HuH-7 (cell line): ENCODE results near the gene ITGA2B.
"Not testable (repeated sequence)": the region's sequence is repeated elsewhere in the genome, so short reads cannot be mapped to it uniquely, and the experiment has no call there.

Source experiments
- DNase-seq: peaks from one replicate; pipeline ENCODE4 v3.0.0; 2011; ENCODE audit warnings: low spot score

The ITGA2B gene

DNA sequence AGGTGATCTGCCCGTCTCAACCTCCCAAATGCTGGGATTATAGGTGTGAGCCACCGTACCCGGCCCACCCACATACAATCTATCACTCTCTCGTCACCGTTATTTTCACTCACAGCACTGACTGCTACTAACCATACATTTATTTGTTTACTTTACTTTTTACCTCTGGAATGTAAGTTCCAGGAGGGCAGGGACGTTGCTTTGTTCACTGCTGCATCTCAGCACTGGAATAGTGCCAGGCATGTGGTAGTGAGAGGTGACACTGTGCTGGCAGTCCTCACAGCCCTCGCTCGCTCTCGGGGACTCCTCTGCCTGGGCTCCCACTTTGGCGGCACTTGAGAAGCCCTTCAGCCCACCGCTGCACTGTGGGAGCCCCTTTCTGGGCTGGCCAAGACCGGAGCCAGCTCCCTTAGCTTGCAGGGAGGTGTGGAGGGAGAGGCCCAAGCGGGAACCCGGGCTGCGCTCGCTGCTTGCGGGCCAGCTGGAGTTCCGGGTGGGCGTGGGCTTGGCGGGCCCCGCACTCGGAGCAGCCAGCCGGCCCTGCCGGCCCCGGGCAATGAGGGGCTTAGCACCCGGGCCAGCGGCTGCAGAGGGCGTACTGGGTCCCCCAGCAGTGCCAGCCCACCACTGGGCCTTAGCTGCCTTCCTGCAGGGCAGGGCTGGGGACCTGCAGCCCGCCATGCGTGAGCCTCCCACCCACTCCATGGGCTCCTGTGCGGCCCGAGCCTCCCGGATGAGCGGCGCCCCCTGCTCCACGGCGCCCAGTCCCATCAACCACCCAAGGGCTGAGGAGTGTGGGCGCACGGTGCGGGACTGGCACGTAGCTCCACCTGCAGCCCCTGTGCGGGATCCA is 20.8 kb downstream of the ITGA2B start:
- not testable (repeated sequence) for DNase-seq

DNA sequence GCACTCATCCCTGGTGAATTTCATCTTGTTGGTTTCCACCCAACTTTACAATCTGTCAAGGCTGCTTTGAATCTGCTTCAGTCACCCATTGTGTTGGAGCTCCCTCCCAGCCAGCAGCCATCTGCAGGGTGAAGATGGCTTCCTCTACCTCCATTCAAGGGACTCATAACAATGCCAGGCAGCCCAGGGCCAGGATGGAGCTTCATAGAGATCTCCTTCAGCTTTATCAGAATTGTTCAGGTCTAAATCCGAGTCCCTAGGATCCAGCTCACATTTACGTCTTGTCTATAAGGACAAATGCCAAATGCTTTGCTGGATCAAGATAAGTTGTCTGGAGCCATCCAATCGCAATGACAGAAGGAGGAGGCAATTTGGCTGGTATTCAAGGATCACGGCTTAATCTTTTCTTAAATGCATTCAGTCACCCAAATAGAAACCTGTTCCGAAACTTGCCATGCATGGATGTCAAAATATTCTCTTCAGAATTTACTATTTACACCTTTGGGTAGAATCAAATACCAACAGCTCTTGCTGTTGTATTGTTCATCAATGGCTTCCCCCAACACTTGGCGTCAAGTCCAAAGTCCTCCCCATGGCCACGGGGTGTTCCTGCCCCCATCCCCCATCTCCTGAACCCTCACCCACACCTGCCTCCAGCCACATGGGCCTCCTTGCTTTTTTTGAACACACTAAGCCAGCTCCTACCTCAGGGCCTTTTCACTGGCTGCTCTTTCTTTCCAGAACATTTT is 22.0 kb downstream of the ITGA2B start:
- no peak for DNase-seq

DNA sequence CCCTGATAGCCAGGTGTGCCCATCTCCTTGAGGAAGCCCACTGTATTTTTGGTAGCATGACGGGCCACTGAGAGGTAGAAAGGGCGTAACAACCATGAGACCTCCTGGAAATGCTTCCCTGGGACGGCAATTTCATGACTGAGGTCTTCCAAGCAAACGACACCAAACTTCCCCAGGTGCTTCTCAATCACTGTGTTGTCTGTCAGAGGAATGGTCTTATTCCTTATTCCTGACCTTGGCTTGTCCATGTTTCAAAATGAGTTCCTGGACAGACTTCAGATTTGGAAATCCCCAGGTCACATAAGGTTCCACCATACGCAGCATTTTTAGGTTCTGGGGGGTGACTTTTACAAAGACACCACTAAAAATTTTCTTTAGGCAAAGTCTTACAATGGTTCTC is 24.4 kb downstream of the ITGA2B start:
- DNase-seq: not testable (repeated sequence)

DNA sequence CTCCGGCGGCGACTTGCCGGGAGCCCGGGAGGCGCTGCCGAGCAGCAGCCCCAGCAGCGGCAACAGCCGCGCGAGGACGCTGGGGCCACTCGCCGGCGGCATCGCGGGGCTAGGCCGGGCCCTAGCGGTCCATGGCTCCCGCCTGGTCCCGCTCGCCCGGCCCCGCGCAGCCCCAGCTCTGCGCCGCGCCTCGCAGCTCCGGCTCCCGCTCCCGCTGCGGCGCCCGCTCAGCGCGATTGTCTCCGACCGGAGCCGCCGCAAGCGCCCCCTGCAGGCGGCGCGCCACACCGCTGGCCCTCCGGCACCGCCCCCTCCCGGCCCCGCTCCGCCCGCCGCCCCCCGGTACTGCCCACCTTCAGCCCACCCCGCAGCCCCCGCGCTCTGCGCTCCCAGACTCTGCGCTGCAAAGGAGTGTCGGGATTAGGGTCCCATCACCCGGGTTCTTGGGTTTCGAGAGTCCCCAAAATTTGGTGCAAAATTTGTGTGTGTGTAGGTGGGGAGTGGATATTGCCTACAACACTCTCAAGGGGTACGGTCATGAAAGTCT is 25.8 kb downstream of the ITGA2B start, which contains the start of gene FAM171A2:
Gene FAM171A2 (minus strand): TSS at position 241 of the 547 bp plus-strand sequence. CDS start 139 bp downstream, at position 102.
- peak; percentile 85 for DNase-seq

DNA sequence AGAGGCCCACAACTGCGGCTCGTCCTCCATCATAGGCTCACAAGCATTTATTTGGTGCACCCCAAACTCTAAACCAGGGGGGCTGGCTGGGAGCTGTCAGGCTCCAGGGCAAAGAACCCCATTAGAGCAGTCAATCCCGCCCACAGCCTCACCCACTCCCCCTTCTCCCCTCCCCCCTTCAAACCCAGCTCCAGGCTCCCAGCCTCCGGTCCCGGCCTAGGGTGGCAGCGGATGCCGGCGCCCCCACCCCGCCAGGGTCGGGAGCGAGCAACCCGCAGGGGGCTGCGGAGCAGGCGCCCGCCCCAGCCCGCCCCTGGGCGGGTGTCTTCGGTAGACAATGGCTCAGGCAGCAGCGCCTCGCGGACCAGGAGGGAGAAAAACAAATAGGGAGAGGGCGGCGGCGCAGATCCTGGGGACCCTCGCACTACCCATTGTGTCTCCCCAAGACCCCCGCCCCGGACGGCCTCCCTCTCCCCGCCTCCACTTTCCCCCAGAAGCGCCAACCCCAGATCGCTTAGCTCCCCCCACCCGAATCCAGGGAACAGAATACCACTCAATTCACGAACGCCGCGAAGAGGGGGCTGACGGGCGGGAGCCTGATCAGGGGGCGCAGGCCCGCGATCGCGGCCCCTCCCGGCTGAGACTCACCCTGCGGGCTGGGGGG is 26.4 kb downstream of the ITGA2B start:
- peak; percentile 73 for DNase-seq

DNA sequence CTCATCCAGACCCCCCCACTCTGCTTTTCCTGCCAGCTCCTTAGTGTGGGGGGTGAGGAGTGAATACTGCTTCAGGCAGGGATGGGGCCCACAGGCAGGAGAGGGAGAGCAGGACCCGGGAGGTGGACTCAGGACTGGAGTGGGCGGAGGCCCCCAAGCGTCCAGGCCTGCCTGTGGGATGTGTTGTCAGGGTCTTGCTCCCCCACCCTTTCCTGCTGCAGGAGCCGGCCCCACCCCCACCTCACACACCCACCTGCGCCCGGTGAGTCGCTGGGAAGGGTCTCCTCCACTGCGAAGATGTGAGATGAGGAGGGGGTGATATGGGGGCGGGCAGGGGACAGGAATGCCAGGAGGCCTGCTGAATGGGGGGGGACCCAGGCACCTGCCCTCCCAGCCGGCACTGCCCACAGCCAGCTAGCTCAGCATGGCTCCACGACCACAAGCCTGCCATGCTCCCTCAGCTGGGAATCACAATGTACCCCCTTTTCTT is 26.9 kb downstream of the ITGA2B start:
- DNase-seq: no peak

DNA sequence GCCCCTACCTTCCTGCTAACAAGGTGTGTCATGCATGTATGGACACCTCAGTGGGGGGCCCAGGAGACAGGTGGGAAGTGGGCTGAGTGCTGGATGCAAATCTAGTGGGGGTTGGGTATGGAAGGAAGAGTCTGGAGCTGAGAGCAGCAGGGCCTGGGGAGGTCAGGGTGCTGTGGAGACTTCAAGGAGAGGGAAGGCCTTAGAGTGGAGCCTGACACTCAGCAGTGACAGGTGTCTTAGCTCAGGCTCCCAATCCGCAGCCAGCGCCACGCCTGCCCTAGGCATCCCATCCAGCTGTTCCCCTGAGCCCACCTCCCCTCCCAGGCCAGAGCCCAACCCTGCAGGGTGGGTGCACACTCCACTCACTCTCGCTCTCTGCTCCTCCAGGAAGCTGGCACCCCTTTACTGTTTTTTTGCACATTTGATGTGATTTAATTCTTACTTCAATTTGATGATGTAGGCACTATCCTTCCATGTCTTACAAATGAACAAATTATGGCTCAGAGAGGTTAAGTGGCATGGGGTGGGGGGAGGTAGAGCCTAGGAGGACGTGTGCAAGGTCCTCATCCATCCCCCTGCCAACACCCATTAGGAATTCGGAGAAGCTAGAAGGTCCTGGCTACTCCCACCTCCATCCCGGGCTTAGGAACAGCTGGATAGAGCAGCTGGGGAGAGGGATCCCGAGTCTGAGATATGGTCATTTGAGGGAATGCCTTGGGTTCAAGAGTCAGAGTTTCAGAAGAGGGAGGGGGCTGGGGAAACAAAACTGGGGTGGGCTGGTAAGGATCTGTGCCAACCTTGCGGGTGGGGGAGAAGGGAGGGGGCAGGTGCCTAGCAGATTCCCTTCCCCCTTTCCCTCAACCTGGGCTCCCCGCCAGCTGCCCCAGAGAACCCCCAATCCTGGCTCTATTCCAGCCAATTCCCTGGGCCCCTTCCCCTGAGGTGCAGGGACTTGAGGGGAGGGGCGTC is 27.9 kb downstream of the ITGA2B start:
- no peak for DNase-seq

DNA sequence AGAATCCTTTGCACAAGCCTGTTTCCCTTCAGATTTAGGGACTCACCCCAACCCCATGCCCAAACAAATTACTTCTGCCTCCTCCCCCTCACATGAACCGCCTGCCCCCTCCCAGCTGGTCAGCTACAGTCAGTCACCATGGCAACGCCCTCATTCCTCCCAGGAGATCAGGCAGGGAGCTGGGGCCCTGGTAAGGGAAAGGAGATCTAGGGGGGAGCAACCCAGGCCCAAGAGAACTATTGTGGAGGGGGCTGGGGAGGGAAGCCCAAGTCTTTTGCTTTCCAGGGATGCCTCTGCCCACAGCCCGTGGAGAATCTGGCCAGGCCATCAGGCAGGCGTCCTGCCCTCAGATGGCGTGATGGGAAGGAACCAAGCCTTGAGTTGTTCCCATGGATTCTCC is 28.6 kb downstream of the ITGA2B start:
- DNase-seq: no peak

DNA sequence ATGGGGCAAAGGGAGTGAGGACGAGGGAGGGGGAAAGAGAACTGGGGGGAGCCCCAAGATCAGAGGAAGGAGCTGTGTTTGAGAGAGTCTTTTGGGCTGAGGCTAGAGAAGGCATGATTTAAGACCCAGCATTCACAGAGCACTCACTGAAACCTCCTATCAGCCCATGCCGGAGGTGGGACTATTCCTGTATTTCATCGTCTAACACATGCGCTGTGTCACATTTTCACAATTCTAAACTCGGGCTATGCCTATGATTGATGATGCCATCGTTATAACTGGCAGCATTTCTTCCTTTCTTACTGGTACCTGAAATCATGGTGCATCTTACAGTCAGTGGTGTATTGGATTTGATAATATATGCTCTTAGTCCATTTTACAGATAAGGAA is 29.3 kb downstream of the ITGA2B start:
- DNase-seq: no peak

DNA sequence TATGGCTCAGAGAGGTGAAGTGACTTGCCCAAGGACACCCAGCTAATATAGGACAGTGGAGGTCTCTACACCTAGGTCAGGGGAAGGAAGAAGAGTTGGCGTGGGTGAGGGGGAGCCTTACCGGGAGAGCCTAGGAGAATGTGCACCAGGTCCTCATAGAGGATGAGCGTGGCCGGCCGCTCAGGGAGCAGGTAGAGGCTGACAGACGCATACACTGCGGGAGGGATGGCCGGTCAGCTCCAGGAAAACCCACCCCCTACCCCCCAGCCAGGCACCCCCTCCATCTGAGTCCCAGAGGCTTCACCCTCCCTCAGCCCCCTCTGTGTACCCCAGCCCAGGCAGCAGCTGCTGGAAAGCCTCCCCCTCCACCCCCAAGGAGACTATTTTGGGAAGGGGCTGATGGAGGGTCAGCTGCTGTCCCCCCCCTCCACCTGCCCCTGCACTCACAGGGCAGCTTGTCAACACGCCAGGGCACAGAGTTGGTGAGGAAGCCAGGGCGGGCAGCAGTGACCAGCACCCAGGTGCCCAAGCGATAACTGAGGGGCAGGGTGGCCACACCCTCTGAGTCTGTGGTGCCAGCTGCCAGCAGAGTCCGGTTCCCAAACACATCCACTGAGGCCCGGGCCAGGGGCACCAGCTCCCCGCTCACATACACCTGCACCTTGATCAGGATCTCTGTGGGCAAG is 29.8 kb downstream of the ITGA2B start:
- no peak for DNase-seq

DNA sequence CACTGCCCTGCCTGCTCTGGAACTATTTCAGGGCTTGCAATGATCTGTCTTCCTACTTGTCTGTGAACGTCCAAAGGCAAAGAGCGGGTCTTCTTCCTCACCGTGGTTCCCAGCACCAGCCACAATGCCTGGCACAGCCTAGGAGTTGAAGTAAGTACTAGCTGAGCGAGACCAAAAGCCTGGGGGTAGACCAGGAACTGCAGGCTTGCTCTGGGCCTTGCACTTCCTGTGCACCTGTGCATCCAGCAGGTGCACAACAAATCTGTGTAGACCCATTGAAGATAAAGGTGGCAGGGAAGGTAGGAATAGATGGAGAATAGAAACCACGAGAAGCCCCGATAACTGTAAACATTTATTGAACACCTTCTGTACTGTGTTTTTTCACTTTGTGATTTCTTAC is 30.4 kb downstream of the ITGA2B start:
- DNase-seq: no peak

DNA sequence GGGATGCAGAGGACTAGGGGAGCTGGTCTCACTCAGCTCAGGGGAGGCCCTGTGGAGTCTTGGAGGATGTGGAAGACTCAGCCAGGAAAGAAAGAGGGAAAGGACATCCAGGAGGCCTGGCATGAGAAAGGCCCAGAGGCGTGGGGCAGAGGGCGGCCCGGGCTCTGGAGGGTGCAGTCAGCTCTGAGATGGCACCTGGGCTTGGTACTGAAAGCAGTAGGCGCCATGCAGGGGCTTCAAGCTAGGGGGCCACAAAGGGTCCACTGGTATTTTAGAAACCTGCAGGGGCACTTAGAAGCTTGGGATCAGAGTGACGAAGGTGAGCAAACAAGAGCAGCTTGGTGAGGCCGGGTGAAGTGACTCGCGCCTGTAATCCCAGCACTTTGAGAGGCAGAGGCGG is 31.4 kb downstream of the ITGA2B start:
- DNase-seq: no peak

DNA sequence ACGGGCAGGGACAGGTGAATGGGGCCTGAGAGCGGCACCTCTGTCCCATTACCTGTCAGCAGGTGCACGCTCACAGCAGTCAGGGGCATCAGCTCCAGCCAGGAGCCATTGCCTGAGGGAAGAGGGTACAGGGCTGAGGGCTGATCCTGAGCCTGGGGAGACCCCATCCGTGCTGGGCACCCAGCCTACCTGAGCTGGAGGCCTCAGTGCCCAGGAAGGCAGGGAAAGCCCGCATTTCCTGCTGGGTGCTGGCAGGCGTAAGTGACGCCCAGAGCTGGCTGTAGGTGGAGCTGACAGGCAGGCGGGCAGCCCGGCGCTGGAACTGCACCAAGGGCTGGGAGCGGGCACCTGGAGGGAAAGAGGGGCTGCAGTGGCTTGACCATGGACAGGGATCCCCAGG is 33.2 kb downstream of the ITGA2B start:
- DNase-seq: no peak

DNA sequence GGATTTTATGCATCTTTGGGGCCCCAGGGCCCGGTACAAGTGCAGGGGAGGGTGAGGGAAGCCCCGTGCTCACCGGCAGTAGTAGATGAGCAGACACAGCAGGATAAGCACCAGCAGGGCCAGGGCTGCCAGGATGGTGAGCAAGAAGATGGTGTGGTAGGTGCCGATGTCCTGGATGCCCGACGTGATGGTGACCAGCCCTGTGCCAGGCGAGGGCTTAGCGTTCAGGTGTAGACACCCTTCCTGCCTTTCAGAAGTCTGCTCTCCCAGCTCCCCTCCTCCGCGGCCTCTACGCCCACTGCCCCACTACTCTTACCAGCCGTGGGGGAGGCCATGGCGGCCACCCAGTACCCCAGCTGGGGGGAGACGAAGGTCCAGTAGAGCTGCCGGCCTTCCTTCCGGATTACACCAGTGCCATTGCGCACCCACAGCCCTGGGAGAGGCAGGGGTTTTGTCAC is 33.8 kb downstream of the ITGA2B start:
- DNase-seq: no peak

DNA sequence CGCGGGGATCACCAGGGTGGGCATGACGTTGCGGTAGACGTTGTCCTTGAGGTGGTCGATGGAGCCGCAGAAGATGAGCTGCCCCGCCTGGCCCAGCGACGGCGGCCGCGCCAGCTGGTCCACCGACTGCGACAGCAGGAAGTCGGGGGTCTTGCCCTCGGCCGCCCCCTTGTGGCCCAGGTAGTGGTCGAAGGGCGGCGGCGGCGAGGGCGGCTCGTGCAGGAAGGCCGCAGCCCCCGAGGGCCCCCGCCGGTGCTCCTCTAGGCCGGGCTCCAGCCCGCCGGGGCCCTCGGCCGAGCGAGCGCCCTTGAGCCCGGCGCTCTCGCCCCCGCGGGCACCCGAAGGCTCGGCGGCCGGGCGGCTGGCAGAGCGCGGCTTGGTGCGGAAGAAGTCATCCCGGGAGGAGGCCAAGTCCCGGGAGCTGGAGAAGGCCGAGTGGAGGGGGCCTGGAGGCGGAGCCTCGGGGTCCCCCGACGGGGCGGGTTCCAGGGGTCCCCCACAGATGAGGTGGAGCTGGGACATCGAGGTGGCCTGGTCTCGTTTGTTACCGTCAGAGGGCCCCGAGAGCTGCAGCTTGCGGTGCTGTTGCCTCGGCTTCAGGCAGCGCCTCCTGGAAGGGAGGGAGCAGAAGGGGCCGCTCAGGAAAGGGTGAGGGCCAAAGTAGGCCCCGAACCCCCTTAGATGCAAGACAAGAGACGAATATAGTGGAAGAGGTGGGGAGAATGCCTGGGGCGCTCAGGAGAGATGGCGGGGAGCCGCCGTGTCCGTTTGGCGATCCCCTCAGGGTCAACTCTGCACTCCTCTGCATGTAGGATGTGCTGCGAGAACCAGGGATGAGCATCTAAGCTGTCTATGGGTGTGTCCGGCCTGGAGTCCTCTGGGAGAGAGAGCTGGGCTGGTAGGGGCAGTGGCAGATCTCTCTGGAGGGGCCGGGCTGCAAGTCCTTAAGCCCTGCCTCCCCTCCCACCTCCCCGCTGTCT is 34.6 kb downstream of the ITGA2B start:
- peak; percentile 94 for DNase-seq

DNA sequence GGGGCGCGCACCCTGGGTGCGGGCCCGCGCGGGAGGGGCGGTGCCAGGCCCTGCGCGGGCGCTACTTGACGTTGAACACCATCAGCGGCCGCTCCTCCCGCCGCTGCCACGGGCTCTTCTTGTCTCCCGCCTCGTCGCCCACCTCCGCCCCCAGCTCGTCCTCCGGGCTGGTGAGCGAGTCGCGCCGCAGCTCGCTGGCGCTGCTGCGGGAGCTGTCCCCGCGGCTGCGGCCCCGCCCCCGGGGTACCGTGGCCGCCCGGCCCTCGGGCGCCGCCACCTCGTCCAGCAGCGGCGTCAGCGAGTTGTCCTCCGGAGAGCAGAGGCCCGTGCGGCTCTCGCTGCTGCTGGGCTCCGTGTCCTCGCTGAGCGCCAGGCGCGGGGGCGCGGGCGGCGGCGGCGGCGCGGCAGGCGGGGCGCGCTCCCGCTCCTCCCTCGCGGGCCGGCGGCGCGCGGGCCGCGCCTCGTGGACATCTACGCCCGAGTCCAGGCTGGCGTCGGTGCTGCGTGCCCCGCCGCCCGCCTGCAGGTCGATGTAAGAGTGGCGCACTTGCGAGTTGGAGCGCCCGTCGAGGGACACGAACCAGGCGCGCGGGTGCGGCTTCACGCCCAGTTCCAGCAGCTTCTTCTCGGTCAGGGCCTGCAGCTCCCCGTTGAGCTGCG is 35.6 kb downstream of the ITGA2B start:
- peak; percentile 63 for DNase-seq

DNA sequence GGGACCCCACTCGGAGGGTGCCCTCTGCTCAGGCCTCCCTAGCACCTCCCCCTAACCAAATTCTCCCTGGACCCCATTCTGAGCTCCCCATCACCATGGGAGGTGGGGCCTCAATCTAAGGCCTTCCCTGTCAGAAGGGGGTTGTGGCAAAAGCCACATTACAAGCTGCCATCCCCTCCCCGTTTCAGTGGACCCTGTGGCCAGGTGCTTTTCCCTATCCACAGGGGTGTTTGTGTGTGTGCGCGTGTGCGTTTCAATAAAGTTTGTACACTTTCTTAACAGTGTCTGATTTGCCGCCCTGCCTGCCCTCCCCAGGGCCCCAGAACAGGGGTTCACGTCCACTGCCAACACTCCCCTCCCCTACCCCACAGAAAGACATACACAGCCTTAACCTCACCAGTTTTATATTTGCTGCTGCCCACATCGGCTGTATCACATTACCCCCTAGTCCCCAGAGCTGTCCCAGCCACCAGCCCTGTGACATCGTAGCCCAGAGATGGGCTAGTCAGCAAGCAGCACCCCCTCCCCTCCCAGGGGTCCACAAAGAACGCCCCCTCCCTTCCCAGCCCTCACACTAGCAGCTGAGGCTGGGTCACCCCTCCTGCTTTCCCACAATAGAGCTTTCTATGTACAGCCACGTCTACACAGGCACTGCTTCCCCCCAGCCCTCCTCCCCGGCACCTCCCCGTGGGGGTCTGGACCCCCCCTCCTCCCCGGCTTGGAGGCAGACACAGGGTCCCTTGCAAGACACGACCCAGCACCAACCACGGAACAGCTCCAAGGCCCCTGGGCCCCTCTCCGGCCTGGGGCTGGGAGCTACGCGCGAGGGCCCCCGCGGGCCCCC is 36.4 kb downstream of the ITGA2B start:
- DNase-seq: no peak
